ENCODE results near the gene PRR5L.

PRR5L gene

GRCh38 chr11:36365907-36366306 is 69.8 kb downstream of the PRR5L start:
- Histone ChIP-seq H4K20me1 (ENCODE audit: insufficient read depth, low read length) (no peaks in the 10 kb centered on the region), H3K4me1 (ENCODE audit: low read length) (peaks cover 34% of the 10 kb centered on the region), H3K36me3 (replicated peaks; ENCODE audit: low read depth, low read length) (no peaks in the 10 kb centered on the region), H3K4me3 (ENCODE audit: low read length) (no peak overlapping the region), H3K9me3 (ENCODE audit: insufficient read depth, low read length) (no peaks in the 10 kb centered on the region), H3K79me2 (ENCODE audit: low read length) (no peaks in the 10 kb centered on the region), H3K27me3 (ENCODE audit: low read depth, low read length) (peaks cover 23% of the 10 kb centered on the region), H3K9ac (ENCODE audit: low read length) (no peak overlapping the region), H3K27ac (ENCODE audit: low read length) (no peak overlapping the region), H2AFZ (ENCODE audit: low read depth, low read length) (no peak overlapping the region), H3K4me2 (ENCODE audit: low read length) (no peak overlapping the region)
- no peak for TF ChIP-seq EZH2phosphoT487 (IDR thresholded peaks at IDR 0.05; ENCODE audit: low read depth)
- TF ChIP-seq, protein P1, sequence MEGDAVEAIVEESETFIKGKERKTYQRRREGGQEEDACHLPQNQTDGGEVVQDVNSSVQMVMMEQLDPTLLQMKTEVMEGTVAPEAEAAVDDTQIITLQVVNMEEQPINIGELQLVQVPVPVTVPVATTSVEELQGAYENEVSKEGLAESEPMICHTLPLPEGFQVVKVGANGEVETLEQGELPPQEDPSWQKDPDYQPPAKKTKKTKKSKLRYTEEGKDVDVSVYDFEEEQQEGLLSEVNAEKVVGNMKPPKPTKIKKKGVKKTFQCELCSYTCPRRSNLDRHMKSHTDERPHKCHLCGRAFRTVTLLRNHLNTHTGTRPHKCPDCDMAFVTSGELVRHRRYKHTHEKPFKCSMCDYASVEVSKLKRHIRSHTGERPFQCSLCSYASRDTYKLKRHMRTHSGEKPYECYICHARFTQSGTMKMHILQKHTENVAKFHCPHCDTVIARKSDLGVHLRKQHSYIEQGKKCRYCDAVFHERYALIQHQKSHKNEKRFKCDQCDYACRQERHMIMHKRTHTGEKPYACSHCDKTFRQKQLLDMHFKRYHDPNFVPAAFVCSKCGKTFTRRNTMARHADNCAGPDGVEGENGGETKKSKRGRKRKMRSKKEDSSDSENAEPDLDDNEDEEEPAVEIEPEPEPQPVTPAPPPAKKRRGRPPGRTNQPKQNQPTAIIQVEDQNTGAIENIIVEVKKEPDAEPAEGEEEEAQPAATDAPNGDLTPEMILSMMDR (IDR thresholded peaks at IDR 0.05; ENCODE audit: low read depth, low read length): no peak

DNA sequence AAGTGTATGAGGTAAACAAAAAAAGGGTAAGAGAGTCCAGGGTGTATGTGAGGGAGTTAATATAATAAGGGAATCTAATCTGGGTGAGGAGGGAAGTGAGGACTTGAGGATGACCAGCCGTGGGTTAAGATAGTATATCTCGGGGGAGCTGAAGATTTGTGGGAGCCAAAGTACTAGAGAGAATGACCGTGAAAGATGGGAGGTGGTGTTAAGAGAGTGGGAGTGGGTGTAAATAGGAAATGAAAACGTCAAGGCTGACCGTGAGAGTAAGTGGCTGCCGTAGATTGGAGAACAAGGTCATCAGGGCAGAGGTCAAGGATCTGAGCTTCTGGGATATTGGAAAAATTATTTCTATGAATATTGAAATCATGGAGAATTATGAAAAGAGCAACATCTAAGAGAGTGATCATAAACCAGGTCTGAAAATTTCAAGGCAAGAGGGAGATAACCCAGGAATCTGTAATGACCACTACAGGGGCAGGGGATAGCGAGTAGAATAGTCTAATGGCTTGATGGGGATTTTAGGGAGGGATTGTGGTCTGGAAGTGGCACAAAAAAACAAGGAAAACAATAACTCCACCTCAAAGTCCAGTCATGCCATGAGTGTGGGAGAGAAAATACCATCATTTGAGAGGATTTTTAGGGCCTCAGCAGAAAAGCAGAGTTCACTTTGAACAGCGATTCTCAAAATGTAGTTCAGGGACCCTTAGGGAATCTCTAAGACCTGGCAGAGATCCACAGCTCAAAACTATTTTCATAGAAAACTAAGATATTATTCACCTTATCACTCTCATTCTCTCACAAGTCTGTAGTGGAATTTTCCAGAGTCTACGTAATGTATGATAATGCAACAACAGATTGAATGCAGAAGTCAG is 72.0 kb downstream of the PRR5L start:
- H3K9ac ChIP-seq (ENCODE audit: low read length): no peak overlapping the region
- no peaks in the 10 kb centered on the region for H4K20me1 ChIP-seq (ENCODE audit: insufficient read depth, low read length)

GRCh38 chr11:36371181-36371580 is 75.1 kb downstream of the PRR5L start:
- H3K4me3 ChIP-seq (ENCODE audit: low read length): no peak overlapping the region
- H3K27me3 ChIP-seq (ENCODE audit: low read depth, low read length): peaks cover 31% of the 10 kb centered on the region
- H3K36me3 ChIP-seq (replicated peaks; ENCODE audit: low read depth, low read length): no peaks in the 10 kb centered on the region
- peaks cover 3% of the 10 kb centered on the region for H3K4me1 ChIP-seq (ENCODE audit: low read length)
- no peaks in the 10 kb centered on the region for H4K20me1 ChIP-seq (ENCODE audit: insufficient read depth, low read length)
- H2AFZ ChIP-seq (ENCODE audit: low read depth, low read length): no peak overlapping the region
- no peak overlapping the region for H3K27ac ChIP-seq (ENCODE audit: low read length)
- no peak overlapping the region for H3K9ac ChIP-seq (ENCODE audit: low read length)
- H3K79me2 ChIP-seq (ENCODE audit: low read length): no peaks in the 10 kb centered on the region
- H3K4me2 ChIP-seq (ENCODE audit: low read length): no peak overlapping the region
- TF ChIP-seq EZH2phosphoT487 (IDR thresholded peaks at IDR 0.05; ENCODE audit: low read depth): no peak
- TF ChIP-seq, protein P1 (IDR thresholded peaks at IDR 0.05; ENCODE audit: low read depth, low read length): no peak
- H3K9me3 ChIP-seq (ENCODE audit: insufficient read depth, low read length): no peaks in the 10 kb centered on the region

More for the DNA sequence above, 72.0 kb downstream of the PRR5L start:
- Histone ChIP-seq H2AFZ (ENCODE audit: low read depth, low read length) (no peak overlapping the region), H3K4me2 (ENCODE audit: low read length) (no peak overlapping the region), H3K79me2 (ENCODE audit: low read length) (no peaks in the 10 kb centered on the region), H3K4me1 (ENCODE audit: low read length) (peaks cover 16% of the 10 kb centered on the region), H3K27ac (ENCODE audit: low read length) (no peak overlapping the region), H3K36me3 (replicated peaks; ENCODE audit: low read depth, low read length) (no peaks in the 10 kb centered on the region), H3K4me3 (ENCODE audit: low read length) (no peak overlapping the region), H3K9me3 (ENCODE audit: insufficient read depth, low read length) (no peaks in the 10 kb centered on the region), H3K27me3 (ENCODE audit: low read depth, low read length) (peaks cover 26% of the 10 kb centered on the region)
- no peak for TF ChIP-seq EZH2phosphoT487 (IDR thresholded peaks at IDR 0.05; ENCODE audit: low read depth)
- TF ChIP-seq, protein P1 (IDR thresholded peaks at IDR 0.05; ENCODE audit: low read depth, low read length): no peak

DNA sequence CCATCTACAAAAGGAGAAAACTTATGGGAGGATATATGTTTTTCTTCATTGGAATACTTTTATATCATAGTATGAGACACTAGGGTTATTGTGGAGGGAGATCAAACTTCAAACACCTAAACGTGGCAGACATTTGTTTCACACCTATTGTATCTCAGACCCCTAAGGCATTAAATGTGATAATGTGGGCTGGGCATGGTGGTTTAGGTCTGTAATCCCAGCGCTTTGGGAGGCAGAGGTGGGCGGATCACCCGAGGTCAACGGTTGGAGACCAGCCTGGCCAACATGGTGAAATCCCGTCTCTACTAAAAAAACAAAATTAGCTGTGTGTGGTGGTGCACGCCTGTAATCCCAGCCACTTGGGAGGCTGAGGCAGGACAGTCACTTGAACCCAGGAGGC is 75.5 kb downstream of the PRR5L start:
- H3K9ac ChIP-seq (ENCODE audit: low read length): no peak overlapping the region
- TF ChIP-seq, protein P1 (IDR thresholded peaks at IDR 0.05; ENCODE audit: low read depth, low read length): no peak
- TF ChIP-seq EZH2phosphoT487 (IDR thresholded peaks at IDR 0.05; ENCODE audit: low read depth): no peak
- H3K4me1 ChIP-seq (ENCODE audit: low read length): peaks cover 2% of the 10 kb centered on the region; the same call in 1 of the 2 replicates
- no peak overlapping the region for H3K27ac ChIP-seq (ENCODE audit: low read length)
- H3K4me2 ChIP-seq (ENCODE audit: low read length): no peak overlapping the region
- H2AFZ ChIP-seq (ENCODE audit: low read depth, low read length): no peak overlapping the region
- no peaks in the 10 kb centered on the region for H3K36me3 ChIP-seq (replicated peaks; ENCODE audit: low read depth, low read length)
- H3K79me2 ChIP-seq (ENCODE audit: low read length): no peaks in the 10 kb centered on the region
- H3K4me3 ChIP-seq (ENCODE audit: low read length): no peak overlapping the region
- no peaks in the 10 kb centered on the region for H4K20me1 ChIP-seq (ENCODE audit: insufficient read depth, low read length)
- H3K9me3 ChIP-seq (ENCODE audit: insufficient read depth, low read length): no peaks in the 10 kb centered on the region
- H3K27me3 ChIP-seq (ENCODE audit: low read depth, low read length): peaks cover 31% of the 10 kb centered on the region
